ENCODE results near the gene PERP. TPM values are rescaled to one million over a fixed set of nuclear protein-coding genes. Genes with fewer than 3 reads are reported as not detected.

Gene PERP
- total RNA-seq: 100 to 1,000 TPM in 1 of 2 donors, 10 to 100 TPM in 1; 85.4 to 120 TPM
- 32.2 TPM for polyA plus RNA-seq (2013, experiment 1 of 2)
- polyA plus RNA-seq (2013, experiment 2 of 2): 33.7 TPM
- long read RNA-seq, experiment 1, full-length matches to known transcripts: 142 of 202 reads
- long read RNA-seq, experiment 1, partial matches to known transcripts: 9 of 202 reads
- long read RNA-seq, experiment 1, other reads (novel, unspliced or antisense): 51 of 202 reads
- long read RNA-seq, experiment 2, full-length matches to known transcripts: 517 of 536 reads
- long read RNA-seq, experiment 2, partial matches to known transcripts: 4 of 536 reads
- long read RNA-seq, experiment 2, other reads (novel, unspliced or antisense): 15 of 536 reads
- long read RNA-seq, experiment 3, full-length matches to known transcripts: 1,803 of 1,830 reads
- long read RNA-seq, experiment 3, partial matches to known transcripts: 5 of 1,830 reads
- long read RNA-seq, experiment 3, other reads (novel, unspliced or antisense): 22 of 1,830 reads
- long read RNA-seq, experiment 4, full-length matches to known transcripts: 258 of 269 reads
- long read RNA-seq, experiment 4, partial matches to known transcripts: 4 of 269 reads
- long read RNA-seq, experiment 4, other reads (novel, unspliced or antisense): 7 of 269 reads

DNA sequence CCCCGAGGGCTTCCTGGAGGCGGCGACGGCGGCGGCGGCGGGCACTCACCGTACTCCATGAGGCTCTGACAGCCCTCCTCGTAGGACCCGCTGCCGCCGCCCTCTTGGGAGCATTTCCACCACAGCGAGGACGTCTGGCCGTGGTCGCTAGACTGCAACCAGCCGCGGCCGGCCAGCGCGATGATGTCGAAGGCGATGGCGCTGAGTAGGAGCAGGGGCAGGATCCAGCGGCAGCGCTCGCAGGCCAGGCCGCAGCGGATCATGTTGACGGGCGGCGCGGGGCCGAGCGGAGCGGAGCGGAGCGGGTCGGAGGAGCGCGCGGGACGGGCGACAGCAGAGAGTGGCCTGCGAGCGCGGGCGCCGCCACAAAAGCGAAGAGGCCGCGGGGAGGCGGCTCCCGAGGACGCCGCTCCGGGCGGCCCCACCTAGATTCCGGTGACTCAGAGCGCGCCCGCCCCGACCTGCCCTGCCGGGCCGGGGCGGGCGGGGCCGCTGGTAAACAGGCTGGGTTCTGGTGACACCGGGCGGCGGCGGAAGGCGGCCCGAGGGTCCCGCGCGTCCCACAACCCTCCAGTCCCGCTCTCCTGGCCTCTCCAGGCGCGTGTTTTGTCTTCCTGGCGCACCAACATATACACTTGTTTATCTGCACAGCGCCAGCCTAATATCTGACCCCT lies at the start of gene PERP:
Gene PERP (minus strand): TSS at position 342 of the 674 bp plus-strand sequence. CDS start 79 bp downstream, at position 263.
- Mint-ChIP-seq H3K27ac (peak within 1 kb of the TSS; percentile 96), H3K4me1 (peaks cover 27% of the 10 kb centered on the region), H3K36me3 (ENCODE audit: low read depth) (peaks cover 15% of the 10 kb centered on the region), H3K4me3 (peak within 1 kb of the TSS; percentile 92), H3K27me3 (ENCODE audit: insufficient read depth) (no peaks in the 10 kb centered on the region), H3K9me3 (no peaks in the 10 kb centered on the region)
- Histone ChIP-seq H3K4me1 (ENCODE audit: control insufficient read depth, insufficient read depth, low read length) (no peaks in the 10 kb centered on the region), H3K27ac (ENCODE audit: low read depth, low read length) (no peak within 1 kb of the TSS), H3K27me3 (ENCODE audit: control insufficient read depth, insufficient read depth, low read length, poor library complexity, severe bottlenecking) (no peaks in the 10 kb centered on the region), H3K36me3 (ENCODE audit: control insufficient read depth, insufficient read depth, low read length) (peaks cover 15% of the 10 kb centered on the region), H3K9me3 (ENCODE audit: control insufficient read depth, low read length) (no peaks in the 10 kb centered on the region), H3K9ac (ENCODE audit: extremely low read depth, low read length, poor library complexity, severe bottlenecking) (peak within 1 kb of the TSS; percentile 95), H3K4me3 (ENCODE audit: low read length) (peak within 1 kb of the TSS; percentile 86)
- peak; percentile 85 for DNase-seq
- WGBS, 2 experiments (ENCODE audit: insufficient coverage in 1 of 2, insufficient read length in 1 of 2): 0 to 1% methylated on average over 19 to 83 of the region's 83 CpGs
- TF ChIP-seq, protein P1, sequence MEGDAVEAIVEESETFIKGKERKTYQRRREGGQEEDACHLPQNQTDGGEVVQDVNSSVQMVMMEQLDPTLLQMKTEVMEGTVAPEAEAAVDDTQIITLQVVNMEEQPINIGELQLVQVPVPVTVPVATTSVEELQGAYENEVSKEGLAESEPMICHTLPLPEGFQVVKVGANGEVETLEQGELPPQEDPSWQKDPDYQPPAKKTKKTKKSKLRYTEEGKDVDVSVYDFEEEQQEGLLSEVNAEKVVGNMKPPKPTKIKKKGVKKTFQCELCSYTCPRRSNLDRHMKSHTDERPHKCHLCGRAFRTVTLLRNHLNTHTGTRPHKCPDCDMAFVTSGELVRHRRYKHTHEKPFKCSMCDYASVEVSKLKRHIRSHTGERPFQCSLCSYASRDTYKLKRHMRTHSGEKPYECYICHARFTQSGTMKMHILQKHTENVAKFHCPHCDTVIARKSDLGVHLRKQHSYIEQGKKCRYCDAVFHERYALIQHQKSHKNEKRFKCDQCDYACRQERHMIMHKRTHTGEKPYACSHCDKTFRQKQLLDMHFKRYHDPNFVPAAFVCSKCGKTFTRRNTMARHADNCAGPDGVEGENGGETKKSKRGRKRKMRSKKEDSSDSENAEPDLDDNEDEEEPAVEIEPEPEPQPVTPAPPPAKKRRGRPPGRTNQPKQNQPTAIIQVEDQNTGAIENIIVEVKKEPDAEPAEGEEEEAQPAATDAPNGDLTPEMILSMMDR (conservative IDR thresholded peaks at IDR 0.05): no peak

DNA sequence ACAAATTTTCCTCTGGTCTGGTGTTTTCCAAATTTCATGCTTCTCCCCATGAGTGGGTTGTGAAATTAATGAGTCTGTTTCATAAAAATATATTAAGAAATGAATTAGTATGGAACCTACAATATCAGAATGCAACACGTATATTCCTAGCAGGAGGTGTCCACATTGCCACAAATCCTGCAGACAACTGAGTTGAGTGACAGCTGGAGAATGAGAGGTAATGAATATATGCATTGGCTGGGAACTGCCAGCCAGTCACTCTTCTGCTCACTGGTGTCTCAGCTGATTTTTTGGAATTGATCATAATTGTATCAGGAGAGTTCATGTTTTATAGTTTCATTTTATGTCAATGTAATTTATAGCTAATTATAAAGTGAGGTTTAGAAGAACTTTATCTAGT lies 48.2 kb upstream of the PERP start:
- no peaks in the 10 kb centered on the region for H3K27me3 ChIP-seq (ENCODE audit: control insufficient read depth, insufficient read depth, low read length, poor library complexity, severe bottlenecking)
- H3K4me3 ChIP-seq (ENCODE audit: low read length): no peak overlapping the region
- H3K9me3 ChIP-seq (ENCODE audit: control insufficient read depth, low read length): peaks cover 25% of the 10 kb centered on the region
- TF ChIP-seq, protein P1 (conservative IDR thresholded peaks at IDR 0.05): no peak
- Mint-ChIP-seq H3K9me3 (peaks cover 11% of the 10 kb centered on the region), H3K27me3 (ENCODE audit: insufficient read depth) (peaks cover 5% of the 10 kb centered on the region), H3K27ac (no peak overlapping the region), H3K4me3 (no peak overlapping the region), H3K4me1 (peaks cover under 1% of the 10 kb centered on the region), H3K36me3 (ENCODE audit: low read depth) (peaks cover 3% of the 10 kb centered on the region)
- H3K36me3 ChIP-seq (ENCODE audit: control insufficient read depth, insufficient read depth, low read length): no peaks in the 10 kb centered on the region
- WGBS, 2 experiments (ENCODE audit: insufficient coverage in 1 of 2, insufficient read length in 1 of 2): 93% methylated on average over 1 of the region's 1 CpG; no CpG with 5 or more reads in 1 of the 2 experiments
- no peak overlapping the region for H3K27ac ChIP-seq (ENCODE audit: low read depth, low read length)
- no peak for DNase-seq
- no peak overlapping the region for H3K9ac ChIP-seq (ENCODE audit: extremely low read depth, low read length, poor library complexity, severe bottlenecking)
- no peaks in the 10 kb centered on the region for H3K4me1 ChIP-seq (ENCODE audit: control insufficient read depth, insufficient read depth, low read length)

DNA sequence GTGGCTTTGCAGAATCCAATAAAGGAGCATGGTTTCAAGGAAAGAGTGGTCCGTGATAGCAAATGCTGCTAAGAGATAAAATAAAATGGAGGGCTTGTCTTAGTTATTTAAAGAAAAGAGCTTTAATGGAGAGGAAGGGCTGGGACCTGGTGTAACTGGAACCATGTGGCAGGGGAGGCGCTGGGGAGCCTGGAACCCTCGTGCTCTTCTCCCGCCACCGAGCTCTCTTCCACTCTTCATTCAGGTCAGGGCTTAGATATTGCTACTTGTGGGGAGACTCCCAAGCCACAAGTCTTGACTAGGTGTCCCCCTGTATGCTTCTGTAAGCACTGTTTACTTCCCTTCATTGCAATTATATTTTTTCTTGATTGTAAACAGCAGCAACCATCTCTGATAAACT lies 39.3 kb upstream of the PERP start:
- Histone ChIP-seq H3K9me3 (ENCODE audit: control insufficient read depth, low read length) (no peaks in the 10 kb centered on the region), H3K36me3 (ENCODE audit: control insufficient read depth, insufficient read depth, low read length) (no peaks in the 10 kb centered on the region), H3K4me3 (ENCODE audit: low read length) (no peak overlapping the region), H3K27me3 (ENCODE audit: control insufficient read depth, insufficient read depth, low read length, poor library complexity, severe bottlenecking) (no peaks in the 10 kb centered on the region), H3K4me1 (ENCODE audit: control insufficient read depth, insufficient read depth, low read length) (no peaks in the 10 kb centered on the region), H3K9ac (ENCODE audit: extremely low read depth, low read length, poor library complexity, severe bottlenecking) (no peak overlapping the region), H3K27ac (ENCODE audit: low read depth, low read length) (no peak overlapping the region)
- TF ChIP-seq, protein P1 (conservative IDR thresholded peaks at IDR 0.05): no peak
- Mint-ChIP-seq H3K9me3 (no peaks in the 10 kb centered on the region), H3K4me1 (no peaks in the 10 kb centered on the region), H3K36me3 (ENCODE audit: low read depth) (no peaks in the 10 kb centered on the region), H3K27me3 (ENCODE audit: insufficient read depth) (peaks cover 2% of the 10 kb centered on the region), H3K4me3 (no peak overlapping the region), H3K27ac (no peak overlapping the region)
- DNase-seq: no peak
- WGBS, 2 experiments (ENCODE audit: insufficient coverage in 1 of 2, insufficient read length in 1 of 2): 91% methylated on average over 5 of the region's 5 CpGs; no CpG with 5 or more reads in 1 of the 2 experiments

All from endodermal cell (in vitro differentiated cells).